Activated CD8-positive, alpha-beta memory T cell treated with anti-CD3 and anti-CD28 coated beads, Interleukin-2, amount 50 U/mL, for 1 hour (primary cell): Measurements from ENCODE around the gene OR52K2.
"Not testable (repeated sequence)": the region's sequence is repeated elsewhere in the genome, so short reads cannot be mapped to it uniquely, and the experiment has no call there.

Experiments
- DNase-seq: peaks from one replicate; pipeline ENCODE4 v3.0.0-alpha.2; 2020; ENCODE audit errors: extremely low read depth

OR52K2 gene

DNA sequence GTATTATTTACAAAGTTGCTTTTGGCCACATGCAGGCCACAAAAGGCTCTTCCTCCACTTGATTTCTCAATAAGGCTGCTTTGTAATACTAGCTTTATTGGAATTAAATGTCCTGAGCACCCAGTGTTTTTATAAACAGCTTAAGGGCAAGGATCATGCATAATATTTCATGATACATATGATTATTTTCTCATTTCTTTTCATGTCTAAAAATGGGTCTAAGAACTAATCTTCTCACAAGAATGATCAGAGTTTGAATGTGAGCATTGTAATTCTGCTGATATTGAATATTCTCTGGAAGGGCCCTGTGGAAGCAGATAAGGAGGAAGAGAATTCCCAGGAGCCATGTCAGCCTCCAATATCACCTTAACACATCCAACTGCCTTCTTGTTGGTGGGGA, at the start of gene OR52K2:
OR52K2 (plus strand) TSS at position 301 of the 400 bp plus-strand sequence; CDS start at position 346, 45 bp downstream.
- DNase-seq: no peak

DNA sequence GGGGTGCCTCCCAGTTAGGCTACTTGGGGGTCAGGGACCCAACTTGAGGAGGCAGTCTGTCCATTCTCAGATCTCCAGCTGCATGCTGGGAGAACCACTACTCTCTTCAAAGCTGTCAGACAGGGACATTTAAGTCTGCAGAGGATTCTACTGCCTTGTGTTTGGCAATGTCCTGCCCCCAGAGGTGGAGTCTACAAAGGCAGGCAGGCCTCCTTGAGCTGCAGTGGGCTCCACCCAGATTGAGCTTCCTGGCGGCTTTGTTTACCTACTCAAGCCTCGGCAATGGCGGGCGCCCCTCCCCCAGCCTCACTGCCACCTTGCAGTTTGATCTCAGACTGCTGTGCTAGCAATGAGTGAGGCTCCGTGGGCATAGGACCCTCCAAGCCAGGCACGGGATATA, 42.9 kb upstream of the OR52K2 start:
- not testable (repeated sequence) for DNase-seq

DNA sequence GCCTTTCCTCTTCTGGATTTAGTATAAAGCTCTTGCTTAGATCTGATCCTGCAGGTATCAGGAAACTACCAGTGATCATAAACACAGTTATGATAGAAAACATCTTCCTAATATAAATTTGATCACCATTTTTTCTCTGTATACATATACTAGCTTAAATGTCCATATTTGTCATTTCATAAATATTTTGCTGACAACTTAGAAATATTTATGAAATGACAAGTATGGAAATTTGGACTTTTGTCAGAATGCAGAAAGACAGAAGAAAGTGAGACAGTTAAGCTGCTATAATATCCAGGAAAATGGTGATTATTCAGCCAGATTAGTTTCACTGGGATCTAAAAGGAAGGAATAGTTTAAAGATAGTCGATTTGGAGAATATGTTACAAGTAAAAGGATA, 32.8 kb upstream of the OR52K2 start:
- DNase-seq: no peak

DNA sequence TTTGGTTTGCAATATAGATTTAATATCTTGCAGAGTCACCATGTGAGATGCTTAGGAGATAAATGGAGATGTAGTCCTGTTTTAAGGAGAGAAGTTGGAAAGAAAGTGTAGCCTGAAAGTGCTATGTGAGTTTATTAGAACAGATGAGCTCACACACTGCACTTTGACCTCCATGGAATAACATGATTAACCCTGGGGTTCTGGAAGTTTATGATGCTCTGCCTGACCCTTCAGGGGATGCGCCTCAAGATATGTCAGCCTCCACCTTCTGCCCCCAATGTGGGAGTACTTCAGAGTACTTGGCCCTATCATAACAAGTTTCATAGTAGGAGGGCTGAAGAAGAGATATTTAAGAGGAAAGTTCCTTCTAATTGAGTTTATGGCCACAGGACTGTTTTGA, 32.3 kb upstream of the OR52K2 start:
- DNase-seq: no peak

DNA sequence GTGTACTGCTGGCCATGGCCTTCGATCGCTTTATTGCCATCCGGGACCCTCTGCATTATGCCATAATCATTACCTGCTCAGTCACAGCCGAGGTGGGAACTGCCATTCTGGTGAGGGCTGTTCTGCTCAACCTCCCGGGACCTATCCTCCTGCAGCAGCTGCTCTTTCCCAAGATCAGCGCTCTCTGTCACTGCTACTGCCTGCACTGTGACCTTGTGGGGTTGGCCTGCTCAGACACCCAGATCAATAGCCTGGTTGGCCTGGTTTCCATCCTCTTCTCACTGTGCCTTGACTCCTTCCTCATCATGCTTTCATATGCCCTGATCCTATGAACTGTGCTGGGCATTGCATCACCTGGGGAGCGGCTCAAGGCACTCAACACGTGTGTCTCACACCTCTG, 30.7 kb upstream of the OR52K2 start:
- no peak for DNase-seq

DNA sequence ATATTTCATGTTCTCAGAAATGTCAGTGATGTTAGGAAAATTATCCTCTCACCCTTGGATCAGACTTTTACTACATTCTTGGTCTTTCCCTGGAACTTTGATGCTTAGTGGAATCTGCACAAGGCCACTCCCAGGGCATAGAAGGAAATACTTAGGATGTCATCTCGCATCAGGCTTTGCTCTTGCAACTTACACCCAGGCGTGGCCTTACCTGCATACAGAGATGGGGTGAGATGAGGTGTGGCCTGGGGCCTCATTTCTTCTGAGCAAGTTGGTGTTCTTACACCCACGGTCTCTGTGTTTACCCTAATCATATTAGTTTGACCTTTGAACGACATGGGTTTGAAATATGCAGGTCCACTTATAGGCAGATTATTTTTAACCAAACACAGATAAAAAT, 19.0 kb upstream of the OR52K2 start:
- no peak for DNase-seq

DNA sequence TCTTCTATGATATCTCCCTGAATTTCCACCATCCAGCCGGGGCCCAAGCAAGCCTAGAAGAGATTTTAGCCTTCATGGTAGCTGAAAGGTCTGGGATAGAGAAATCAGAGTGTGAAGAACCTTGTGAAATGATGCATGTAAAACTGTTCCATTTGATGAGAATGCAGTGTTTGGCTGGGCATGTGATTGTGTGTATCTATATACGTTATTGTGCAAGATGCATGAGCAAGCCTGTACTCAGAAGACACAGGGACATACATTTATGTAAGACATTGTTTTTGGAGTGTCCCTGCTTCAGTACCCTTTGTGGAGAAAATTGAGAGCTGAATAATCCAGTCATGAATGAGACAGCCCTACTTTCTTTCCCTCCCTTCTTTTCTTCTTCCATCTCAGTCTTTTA, 15.2 kb upstream of the OR52K2 start:
- no peak for DNase-seq

DNA sequence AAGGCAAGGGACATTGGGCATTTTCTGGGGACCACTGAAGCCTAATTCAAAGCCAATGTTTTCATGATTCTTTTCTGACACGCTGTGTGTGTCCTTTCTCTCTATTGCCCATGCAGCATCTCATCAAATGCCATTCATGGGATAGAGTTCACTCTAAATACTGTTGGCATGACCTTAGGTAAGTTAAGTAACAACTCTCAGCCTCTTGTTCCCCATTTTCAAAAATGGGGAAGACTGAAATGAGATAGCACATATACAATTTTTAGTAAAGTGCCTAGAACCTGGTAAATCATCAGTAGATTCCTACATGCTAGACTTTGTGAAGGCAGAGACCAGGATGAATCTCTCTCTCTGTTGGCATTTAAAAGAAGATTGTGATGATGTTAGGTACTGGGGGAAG, 12.7 kb upstream of the OR52K2 start:
- DNase-seq: no peak

DNA sequence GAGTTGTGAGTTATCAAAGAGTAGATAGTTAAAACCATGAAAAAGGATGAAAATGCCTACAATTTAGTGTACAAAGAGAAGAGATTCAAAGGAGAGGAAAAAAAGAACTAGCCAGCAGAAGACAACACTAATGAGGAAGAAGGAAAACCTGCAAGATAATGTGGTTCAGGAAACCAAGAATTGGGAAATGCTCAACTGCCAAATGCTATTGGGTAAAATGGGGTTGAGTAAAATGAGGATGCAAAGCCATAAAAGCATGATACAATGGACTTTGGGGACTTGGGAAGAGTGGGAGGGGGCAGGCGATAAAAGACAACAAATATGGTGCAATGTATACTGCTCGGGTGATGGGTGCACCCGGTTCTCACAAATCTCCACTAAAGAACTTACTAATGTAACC, 7.6 kb upstream of the OR52K2 start:
- no peak for DNase-seq

DNA sequence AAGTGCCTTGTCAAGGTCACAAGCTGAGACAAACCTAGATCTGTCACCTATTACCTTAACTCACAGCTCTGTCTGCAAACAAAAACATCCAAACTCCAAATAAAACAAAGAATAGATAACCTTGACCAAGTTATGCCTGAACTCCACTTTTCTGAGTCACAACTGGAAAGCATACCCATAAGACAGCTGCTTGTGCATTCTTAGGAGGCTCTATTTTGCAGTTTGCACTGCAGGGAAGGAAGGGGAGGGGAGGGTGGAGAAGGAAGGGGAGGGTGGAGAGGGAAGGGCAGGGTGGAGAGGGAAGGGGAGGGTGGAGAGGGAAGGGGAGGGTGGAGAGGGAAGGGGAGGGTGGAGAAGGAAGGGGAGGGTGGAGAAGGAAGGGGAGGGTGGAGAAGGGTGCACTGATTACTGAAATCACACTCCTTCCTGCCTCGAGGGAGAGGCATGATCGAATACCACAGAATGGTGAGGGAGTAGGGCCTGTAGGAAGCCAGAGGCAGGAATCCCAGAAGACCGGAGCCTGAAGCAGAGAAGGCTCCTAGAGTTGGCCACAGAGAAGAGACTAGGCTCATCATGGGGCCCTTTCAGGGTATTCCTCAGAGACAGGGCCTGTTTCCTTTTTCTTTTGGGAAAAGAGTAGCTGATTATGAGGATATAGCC, 5.7 kb upstream of the OR52K2 start:
- no peak for DNase-seq

DNA sequence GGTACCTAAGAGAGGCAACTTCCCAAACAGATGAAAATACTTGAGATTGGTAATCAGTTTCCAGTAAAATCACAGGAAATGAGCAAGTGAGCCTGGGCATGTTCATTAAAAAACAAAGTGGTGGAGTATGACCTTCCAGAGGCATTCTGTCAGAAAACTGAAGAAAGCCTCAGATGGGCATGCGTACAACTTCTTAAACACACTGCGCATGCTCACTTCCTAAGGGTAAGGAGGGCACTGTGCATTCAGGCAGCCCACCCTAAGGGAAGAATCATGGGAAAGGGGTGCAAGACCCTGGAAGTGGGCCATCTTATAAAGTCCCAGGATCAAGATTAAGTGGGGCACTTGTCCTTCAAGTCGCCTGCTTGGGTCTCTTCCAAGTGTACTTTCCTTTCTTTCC, 4.0 kb downstream of the OR52K2 start:
- DNase-seq: no peak

DNA sequence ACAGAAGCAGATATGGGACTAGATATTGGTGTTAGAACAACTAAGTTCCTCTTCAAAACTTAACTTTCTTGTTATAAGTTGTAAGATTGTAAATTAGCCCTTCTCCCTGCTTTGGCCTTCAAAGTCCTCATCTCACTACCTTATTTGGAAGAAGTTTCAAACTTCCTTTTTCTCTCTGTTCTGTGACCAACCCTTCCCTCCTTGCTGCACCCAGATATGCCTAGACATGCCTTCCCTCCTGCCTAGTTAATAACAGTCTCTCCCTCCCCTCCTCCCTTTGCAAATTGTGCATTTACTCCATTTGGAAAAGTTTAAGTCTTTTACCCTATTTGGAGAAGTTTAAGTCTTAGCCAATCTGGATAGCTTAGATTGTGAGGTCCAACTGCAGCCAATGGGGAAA, 4.9 kb downstream of the OR52K2 start:
- no peak for DNase-seq

DNA sequence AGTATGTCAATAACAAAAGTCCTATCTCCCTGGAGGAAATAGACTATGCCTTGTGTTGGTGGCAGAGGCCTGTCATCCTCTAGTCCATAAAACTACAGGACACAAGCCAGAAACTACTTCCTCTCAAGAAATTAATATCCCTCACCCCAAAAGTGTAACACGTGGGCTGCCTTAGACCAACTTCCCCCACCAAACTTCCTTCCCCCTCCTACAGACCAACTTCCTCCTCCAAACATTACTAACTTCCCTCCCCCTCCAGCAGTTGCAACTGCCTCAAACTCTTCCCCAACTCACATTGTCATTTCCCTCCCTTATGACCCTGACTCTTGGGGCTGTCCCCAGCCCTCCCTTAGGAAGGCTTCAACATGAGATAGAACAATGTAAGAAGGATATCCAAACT, 6.3 kb downstream of the OR52K2 start:
- no peak for DNase-seq

DNA sequence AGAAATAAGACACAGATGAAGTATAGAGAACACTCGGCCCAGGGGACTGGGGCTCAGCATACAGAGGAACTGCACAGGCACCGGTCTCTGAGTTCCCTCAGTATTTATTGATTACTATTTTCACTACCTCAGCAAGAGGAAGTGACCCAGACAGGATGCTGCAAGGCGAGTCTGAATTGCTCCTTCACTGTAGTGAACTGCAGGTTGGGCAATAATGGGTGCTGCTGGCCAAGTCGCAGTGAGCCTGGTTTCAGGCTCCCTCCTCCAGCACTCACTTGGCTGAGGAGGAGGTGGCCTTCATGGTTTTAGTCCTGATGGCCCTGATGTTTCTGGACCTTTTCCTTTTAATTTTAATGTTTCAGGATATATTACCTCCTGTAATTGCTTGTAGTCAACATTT, 10.4 kb downstream of the OR52K2 start:
- no peak for DNase-seq

DNA sequence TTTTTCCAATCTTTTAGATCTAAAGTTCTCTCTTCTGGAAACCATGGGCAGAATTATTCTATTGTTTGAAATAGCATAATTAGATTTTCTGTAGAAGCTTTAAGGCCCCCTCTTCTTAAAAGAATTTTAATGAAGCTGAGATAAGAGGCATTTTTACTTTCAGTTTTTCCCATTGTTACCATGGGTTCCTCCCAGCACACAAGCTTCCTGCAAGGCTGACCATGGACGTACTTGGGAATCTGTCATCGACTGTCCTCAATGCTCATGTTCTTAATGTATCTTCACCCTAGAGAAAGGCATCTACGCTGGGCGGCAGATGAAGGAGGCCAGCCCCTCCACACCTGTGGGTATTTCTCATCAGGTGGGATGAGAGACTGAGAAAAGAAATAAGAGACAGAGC, 11.1 kb downstream of the OR52K2 start:
- DNase-seq: no peak

DNA sequence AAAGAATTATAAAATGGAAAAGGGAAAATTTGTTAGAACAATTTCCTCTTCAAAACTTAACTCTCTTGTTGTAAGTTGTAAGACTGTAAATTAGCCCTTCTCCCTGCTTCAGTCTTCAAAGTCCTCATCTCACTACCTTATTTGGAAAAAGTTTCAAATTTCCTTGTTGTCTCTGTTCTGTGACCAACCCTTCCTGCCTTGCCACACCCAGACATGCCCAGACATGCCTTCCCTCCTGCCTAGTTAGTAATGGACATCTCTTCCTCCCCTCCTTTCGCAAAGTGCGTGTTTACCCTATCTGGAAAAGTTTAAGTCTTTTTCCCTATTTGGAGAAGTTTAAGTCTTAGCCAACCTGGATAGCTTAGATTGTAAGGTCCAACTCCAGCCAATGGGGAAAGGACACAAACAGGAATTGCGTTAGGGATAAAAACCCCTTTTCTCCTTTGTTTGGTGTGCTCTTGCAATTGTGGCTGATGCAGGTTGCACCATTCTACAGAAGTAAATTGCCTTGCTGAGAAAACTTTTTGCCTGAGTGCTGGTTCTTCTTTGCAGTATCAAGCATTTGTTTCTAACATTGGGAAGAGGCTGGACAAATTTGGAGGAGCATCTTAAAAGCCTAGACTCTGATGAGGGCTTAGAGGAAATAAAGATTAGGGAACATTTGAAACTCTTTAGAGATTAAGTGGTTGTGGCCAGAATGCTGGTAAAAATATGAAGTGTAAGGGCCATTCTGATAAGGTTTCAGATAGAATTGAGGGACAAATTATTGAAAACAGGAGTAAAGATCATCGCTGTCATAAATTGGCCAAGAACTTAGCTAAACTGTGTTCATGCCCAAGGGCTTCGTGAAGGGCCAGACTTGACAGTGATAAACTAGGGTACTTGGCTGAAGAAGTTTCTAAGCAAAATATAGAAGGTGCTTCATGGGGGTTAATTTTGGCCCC, 15.4 kb downstream of the OR52K2 start:
- no peak for DNase-seq

DNA sequence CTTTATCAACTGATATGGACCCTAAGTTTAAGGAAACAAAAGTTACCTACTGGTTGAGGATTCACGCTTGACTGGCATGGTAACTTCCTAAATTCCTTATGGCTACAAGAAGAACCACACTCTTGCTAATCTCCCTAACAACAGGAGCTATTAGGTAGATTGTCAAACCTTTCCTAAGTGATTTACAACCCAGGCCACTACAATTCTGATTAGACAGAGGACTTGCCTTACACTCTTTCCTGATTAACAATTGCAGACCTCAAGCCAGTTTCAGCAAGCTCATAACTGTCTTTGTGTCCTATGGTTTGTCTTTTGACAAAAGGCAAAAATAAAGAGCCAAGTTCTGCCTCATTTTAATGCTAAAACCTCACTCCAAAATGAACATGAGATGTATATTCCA, 16.3 kb downstream of the OR52K2 start:
- no peak for DNase-seq

DNA sequence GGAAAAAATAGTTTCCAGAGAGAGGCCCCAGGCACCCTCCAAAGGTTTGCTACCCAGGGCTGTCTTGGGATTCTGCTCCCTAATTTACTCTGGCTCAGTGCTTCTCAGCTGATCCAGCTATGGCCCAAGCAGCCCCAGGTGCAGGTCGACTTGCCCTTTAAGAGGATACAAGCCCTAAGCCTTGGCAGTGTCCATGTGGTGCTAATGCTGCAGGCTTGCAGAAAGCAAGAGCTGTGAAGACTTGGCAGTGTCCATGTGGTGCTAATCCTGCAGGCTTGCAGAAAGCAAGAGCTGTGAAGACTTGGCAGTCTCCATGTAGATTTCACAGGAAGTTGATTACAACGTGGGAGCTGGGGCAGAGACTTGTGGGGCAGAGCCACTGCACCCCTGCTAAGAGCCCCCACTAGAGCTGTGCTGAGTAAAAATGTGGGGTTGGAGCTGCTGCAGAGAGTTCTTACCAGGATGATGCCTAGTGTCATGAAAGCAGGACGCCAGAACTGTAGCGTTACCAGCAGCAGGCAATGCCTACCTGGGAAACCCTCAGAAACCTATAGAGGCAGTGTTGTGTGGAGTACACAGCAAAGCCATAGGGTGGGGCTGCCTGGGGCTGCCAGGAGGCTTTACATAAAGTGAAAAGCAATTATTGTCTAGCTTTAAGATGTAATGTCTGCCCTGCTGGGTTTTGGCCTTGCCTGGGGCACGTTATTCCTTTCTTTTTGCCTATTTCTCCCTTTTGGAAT, 17.2 kb downstream of the OR52K2 start:
- DNase-seq: no peak

DNA sequence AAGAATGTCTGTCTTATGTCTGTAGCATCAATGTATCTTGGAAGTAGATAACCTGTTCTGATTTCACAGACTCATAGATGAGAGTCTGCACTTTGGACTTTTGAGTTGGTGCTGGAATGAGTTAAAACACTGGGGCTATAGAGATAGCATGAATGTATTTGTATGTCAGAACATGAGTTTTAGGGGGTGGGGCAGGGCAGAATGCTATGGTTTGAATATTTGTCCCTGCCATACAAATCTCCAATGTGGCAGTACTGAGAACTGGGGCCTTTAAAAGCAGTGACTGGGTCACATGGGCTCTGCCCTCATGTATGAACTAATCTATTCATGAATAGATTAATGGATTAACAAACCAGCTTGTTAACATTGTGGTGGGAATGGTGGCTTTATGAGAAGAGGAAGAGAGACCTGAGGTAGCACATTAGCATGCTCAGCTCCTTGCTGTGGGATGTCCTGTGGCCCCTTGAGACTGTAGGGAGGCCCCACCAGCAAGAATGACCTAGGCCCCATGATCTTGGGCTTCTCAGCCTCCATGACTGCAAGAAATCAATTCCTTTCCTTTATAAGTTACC, 17.9 kb downstream of the OR52K2 start:
- DNase-seq: no peak

DNA sequence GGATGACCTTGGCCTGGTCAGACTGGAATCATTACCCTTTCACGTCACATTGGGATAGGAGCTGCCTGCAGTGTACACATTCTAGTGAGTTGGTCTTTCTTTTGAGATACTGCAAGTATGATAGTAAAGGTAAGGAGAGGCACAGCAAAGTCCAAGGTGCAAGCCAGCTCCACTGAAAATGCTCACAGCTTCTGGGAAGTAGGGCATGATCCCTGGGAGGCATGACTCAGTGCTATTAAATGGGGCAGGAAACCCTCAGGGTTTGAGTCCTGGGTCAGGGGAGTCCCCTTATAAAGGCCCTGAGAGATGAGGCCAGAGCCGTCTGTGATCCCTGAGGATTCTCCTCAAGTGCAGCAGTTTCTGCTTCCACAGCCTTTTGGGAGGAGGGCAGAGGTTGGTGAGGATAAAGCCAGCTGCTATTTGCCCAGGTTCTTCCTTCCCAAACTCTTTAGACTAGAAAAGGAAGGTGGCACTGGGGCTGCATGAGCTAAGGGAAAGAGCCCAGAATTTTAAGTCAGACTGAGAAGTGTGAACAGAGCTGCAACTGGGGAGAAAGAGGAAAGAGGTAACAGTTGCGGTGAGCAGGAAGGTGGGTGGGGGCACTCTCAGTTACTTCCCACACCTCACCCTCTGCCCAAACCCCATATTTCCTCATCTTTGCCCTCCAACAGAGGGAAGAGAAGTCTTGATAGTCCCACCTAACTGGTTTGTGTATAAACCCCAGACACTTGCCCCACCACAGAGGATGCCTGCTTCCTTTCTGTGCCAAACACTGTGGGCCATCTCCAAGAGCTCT, 18.9 kb downstream of the OR52K2 start:
- DNase-seq: no peak

DNA sequence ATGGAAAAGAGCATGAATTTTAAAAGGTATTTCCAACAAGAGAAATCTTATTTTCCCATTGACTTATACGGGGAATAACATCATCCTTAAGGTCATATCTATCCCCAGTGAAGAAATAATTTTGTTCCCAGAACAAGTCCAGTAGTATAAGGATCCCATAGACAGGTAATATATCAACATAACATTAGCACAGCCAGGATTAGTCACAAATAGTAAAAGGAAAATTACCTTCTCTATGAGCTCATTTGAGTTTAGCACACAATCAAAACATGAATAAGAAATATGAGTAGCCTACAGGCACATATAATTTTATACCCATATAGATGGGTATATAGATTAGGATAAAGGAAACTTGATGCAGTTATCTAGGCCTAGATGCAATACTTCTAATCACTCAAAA, 30.5 kb downstream of the OR52K2 start:
- DNase-seq: no peak
